ENCODE results near the gene FCAMR. TPM values are rescaled to one million over a fixed set of nuclear protein-coding genes. Genes with fewer than 3 reads are reported as not detected.

FCAMR gene
- total and polyA plus RNA-seq, 4 donors = 0.14 to 0.59 (median 0.39) TPM

DNA sequence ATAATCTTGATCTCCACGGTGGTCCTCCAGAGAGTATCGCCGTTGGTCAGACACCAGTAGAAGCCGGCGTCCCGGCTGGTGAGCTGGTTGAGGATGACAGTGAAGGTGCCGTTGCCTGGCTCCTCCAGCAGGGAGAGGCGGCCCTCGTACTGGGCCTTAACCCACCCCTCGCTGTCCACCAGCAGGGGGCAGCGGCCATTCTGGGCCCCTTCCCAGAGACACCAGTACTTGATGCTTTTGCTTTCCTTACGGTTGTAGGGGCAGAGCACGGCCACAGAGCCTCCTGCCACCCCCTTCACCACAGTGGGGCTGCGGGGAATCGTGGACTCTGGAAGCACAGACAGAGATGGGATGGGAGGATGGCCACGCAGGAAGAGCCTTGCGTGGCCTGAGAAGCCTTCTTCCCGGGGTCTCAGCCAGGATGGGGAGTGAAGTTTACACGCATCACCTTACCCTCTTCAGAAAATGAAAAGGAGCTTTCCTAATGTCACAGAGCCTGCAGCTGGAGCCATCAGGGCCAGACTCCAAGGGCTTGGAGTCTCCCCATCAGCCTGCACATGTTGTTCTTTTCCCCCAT lies 34.7 kb downstream of the FCAMR start:
- Histone ChIP-seq H3K9ac (ENCODE audit: low read depth in 1 of 2, low read length in 2 of 2) (no peak overlapping the region), H3K4me1 (ENCODE audit: control insufficient read depth in 4 of 4, insufficient read depth in 4 of 4, low read length in 3 of 4) (no peaks in the 10 kb centered on the region), H3K36me3 (ENCODE audit: control insufficient read depth in 4 of 4, insufficient read depth in 3 of 4, low read depth in 1 of 4, low read length in 3 of 4) (peaks cover 0 to 2% (median 0%) of the 10 kb centered on the region in 4 donors), H3K27me3 (ENCODE audit: control insufficient read depth in 4 of 4, insufficient read depth in 4 of 4, low read length in 3 of 4) (no peaks in the 10 kb centered on the region), H3K27ac (ENCODE audit: low read depth in 1 of 2, low read length in 2 of 2) (no peak overlapping the region), H3K9me3 (ENCODE audit: control insufficient read depth in 4 of 4, low read length in 3 of 4) (no peaks in the 10 kb centered on the region), H3K4me3 (ENCODE audit: low read depth in 1 of 3, low read length in 3 of 3) (no peak overlapping the region)
- WGBS = 48% methylated on average over 19 of the region's 19 CpGs
- peak; percentile 82 for DNase-seq (ENCODE audit: low spot score)
- TF ChIP-seq JUND (IDR thresholded peaks at IDR 0.05) (no peak), HNF4A (conservative IDR thresholded peaks at IDR 0.05) (no peak), SP1 (IDR thresholded peaks at IDR 0.05) (no peak), NR2F2 (IDR thresholded peaks at IDR 0.05) (no peak), HNF4G (IDR thresholded peaks at IDR 0.05) (no peak), RAD21 (IDR thresholded peaks at IDR 0.05) (peak; percentile 96 to 99), GABPA (IDR thresholded peaks at IDR 0.05 in 1 of 2, conservative IDR thresholded peaks at IDR 0.05 in 1 of 2) (no peak), EGR1 (IDR thresholded peaks at IDR 0.05; ENCODE audit: low read depth in 2 of 2) (no peak), MAX (IDR thresholded peaks at IDR 0.05) (no peak), RXRA (IDR thresholded peaks at IDR 0.05) (peak in 1 of 2 donors; percentile 23), TAF1 (conservative IDR thresholded peaks at IDR 0.05) (no peak)
- TF ChIP-seq, protein P1, sequence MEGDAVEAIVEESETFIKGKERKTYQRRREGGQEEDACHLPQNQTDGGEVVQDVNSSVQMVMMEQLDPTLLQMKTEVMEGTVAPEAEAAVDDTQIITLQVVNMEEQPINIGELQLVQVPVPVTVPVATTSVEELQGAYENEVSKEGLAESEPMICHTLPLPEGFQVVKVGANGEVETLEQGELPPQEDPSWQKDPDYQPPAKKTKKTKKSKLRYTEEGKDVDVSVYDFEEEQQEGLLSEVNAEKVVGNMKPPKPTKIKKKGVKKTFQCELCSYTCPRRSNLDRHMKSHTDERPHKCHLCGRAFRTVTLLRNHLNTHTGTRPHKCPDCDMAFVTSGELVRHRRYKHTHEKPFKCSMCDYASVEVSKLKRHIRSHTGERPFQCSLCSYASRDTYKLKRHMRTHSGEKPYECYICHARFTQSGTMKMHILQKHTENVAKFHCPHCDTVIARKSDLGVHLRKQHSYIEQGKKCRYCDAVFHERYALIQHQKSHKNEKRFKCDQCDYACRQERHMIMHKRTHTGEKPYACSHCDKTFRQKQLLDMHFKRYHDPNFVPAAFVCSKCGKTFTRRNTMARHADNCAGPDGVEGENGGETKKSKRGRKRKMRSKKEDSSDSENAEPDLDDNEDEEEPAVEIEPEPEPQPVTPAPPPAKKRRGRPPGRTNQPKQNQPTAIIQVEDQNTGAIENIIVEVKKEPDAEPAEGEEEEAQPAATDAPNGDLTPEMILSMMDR (IDR thresholded peaks at IDR 0.05; ENCODE audit: low read depth, low read length, missing input control) = peak; percentile 99
- TF ChIP-seq, protein P2, sequence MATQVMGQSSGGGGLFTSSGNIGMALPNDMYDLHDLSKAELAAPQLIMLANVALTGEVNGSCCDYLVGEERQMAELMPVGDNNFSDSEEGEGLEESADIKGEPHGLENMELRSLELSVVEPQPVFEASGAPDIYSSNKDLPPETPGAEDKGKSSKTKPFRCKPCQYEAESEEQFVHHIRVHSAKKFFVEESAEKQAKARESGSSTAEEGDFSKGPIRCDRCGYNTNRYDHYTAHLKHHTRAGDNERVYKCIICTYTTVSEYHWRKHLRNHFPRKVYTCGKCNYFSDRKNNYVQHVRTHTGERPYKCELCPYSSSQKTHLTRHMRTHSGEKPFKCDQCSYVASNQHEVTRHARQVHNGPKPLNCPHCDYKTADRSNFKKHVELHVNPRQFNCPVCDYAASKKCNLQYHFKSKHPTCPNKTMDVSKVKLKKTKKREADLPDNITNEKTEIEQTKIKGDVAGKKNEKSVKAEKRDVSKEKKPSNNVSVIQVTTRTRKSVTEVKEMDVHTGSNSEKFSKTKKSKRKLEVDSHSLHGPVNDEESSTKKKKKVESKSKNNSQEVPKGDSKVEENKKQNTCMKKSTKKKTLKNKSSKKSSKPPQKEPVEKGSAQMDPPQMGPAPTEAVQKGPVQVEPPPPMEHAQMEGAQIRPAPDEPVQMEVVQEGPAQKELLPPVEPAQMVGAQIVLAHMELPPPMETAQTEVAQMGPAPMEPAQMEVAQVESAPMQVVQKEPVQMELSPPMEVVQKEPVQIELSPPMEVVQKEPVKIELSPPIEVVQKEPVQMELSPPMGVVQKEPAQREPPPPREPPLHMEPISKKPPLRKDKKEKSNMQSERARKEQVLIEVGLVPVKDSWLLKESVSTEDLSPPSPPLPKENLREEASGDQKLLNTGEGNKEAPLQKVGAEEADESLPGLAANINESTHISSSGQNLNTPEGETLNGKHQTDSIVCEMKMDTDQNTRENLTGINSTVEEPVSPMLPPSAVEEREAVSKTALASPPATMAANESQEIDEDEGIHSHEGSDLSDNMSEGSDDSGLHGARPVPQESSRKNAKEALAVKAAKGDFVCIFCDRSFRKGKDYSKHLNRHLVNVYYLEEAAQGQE (IDR thresholded peaks at IDR 0.05) = no peak

- Histone ChIP-seq H3K36me3 (ENCODE audit: control insufficient read depth in 4 of 4, insufficient read depth in 3 of 4, low read depth in 1 of 4, low read length in 3 of 4) (peaks cover 0 to 7% (median under 1%) of the 10 kb centered on the region in 4 donors), H3K9ac (ENCODE audit: low read depth in 1 of 2, low read length in 2 of 2) (no peak overlapping the region), H3K27ac (ENCODE audit: low read depth in 1 of 2, low read length in 2 of 2) (no peak overlapping the region), H3K9me3 (ENCODE audit: control insufficient read depth in 4 of 4, low read length in 3 of 4) (no peaks in the 10 kb centered on the region), H3K4me1 (ENCODE audit: control insufficient read depth in 4 of 4, insufficient read depth in 4 of 4, low read length in 3 of 4) (no peaks in the 10 kb centered on the region), H3K4me3 (ENCODE audit: low read depth in 1 of 3, low read length in 3 of 3) (no peak overlapping the region), H3K27me3 (ENCODE audit: control insufficient read depth in 4 of 4, insufficient read depth in 4 of 4, low read length in 3 of 4) (no peaks in the 10 kb centered on the region)
- WGBS = 78% methylated on average over 8 of the region's 8 CpGs
- no peak for TF ChIP-seq MAX (IDR thresholded peaks at IDR 0.05)
- no peak for TF ChIP-seq JUND (IDR thresholded peaks at IDR 0.05)
- TF ChIP-seq RAD21 (IDR thresholded peaks at IDR 0.05) = peak; percentile 48 to 75
- TF ChIP-seq, protein P1 (IDR thresholded peaks at IDR 0.05; ENCODE audit: low read depth, low read length, missing input control) = peak; percentile 60
- no peak for TF ChIP-seq TAF1 (conservative IDR thresholded peaks at IDR 0.05)
- no peak for TF ChIP-seq NR2F2 (IDR thresholded peaks at IDR 0.05)
- DNase-seq (ENCODE audit: low spot score) = peak; percentile 70
These were observed 36.8 kb downstream of the FCAMR start for GRCh38 chr1:206933333-206933945.
